HepG2 (cell line): ENCODE results near the gene ANKRD12. TPM values are rescaled to one million over a fixed set of nuclear protein-coding genes. Genes with fewer than 3 reads are reported as not detected.

Experiments
- CCDC6 ChIP-seq: sonication (generic); formaldehyde crosslinking; IDR thresholded peaks from 2 replicates; pipeline ENCODE4 v1.8.1; 2022; ENCODE audit warnings: mild to moderate bottlenecking, missing genetic modification reagents, moderate library complexity
- EHMT2 ChIP-seq: fragments of 200-600 bp; sonication (generic); IDR thresholded peaks from 2 replicates; pipeline ENCODE4 v1.7.0; 2017; ENCODE audit warnings: antibody characterized with exemption, low read depth, low read length, borderline replicate concordance
- HMG20B ChIP-seq: conservative IDR thresholded peaks from 2 replicates; pipeline ENCODE4 v1.6.1; 2016; ENCODE audit warnings: missing genetic modification reagents, missing compliant biosample characterization
- HMGA1 ChIP-seq: sonication (generic); formaldehyde crosslinking; conservative IDR thresholded peaks from 2 replicates; pipeline ENCODE4 v1.4.0; 2020; ENCODE audit warnings: missing genetic modification reagents
- KLF12 ChIP-seq: sonication (generic); formaldehyde crosslinking; IDR thresholded peaks from 2 replicates; pipeline ENCODE4 v1.4.0; 2020; ENCODE audit warnings: missing genetic modification reagents, borderline replicate concordance
- MED1 ChIP-seq: sonication (generic); formaldehyde crosslinking; IDR thresholded peaks from 2 replicates; pipeline ENCODE4 v1.4.0; 2020; ENCODE audit warnings: missing genetic modification reagents
- MEIS1 ChIP-seq: sonication (generic); formaldehyde crosslinking; IDR thresholded peaks from 2 replicates; pipeline ENCODE4 v1.9.0; 2021; ENCODE audit warnings: mild to moderate bottlenecking, missing genetic modification reagents, moderate library complexity, borderline replicate concordance
- NR2C2 ChIP-seq: sonication (generic); formaldehyde crosslinking; IDR thresholded peaks from 2 replicates; pipeline ENCODE4 v1.4.0; 2020; ENCODE audit warnings: missing genetic modification reagents, mild to moderate bottlenecking, moderate library complexity, borderline replicate concordance
- NR2F2 ChIP-seq: IDR thresholded peaks from 2 replicates; pipeline ENCODE4 v1.6.1; 2012; ENCODE audit warnings: low read depth, inconsistent platforms, borderline replicate concordance
- PATZ1 ChIP-seq: sonication (generic); formaldehyde crosslinking; IDR thresholded peaks from 2 replicates; pipeline ENCODE4 v1.4.0; 2020; ENCODE audit warnings: missing genetic modification reagents
- RARG ChIP-seq: sonication (generic); formaldehyde crosslinking; IDR thresholded peaks from 2 replicates; pipeline ENCODE4 v1.4.0; 2020; ENCODE audit warnings: low read depth, mild to moderate bottlenecking, missing genetic modification reagents
- SSRP1 ChIP-seq: IDR thresholded peaks from 2 replicates; pipeline ENCODE4 v1.6.1; 2016; ENCODE audit warnings: control low read depth
- ZBTB39 ChIP-seq: sonication (generic); formaldehyde crosslinking; IDR thresholded peaks from 2 replicates; pipeline ENCODE4 v1.5.0; 2020; ENCODE audit warnings: missing genetic modification reagents
- ZFP36L2 ChIP-seq: sonication (generic); formaldehyde crosslinking; IDR thresholded peaks from 2 replicates; pipeline ENCODE4 v1.4.0; 2020; ENCODE audit warnings: missing genetic modification reagents
- ZHX1 ChIP-seq: sonication (generic); formaldehyde crosslinking; IDR thresholded peaks from 2 replicates; pipeline ENCODE4 v1.8.1; 2022; ENCODE audit warnings: low read depth, mild to moderate bottlenecking, missing genetic modification reagents
- ZMYM3 ChIP-seq: sonication (generic); formaldehyde crosslinking; IDR thresholded peaks from 2 replicates; pipeline ENCODE4 v1.5.1; 2020; ENCODE audit warnings: mild to moderate bottlenecking, missing genetic modification reagents
- ZNF205 ChIP-seq: IDR thresholded peaks from 2 replicates; pipeline ENCODE4 v1.6.1; 2018; ENCODE audit warnings: missing biosample characterization, missing genetic modification reagents
- ZNF556 ChIP-seq: sonication (generic); formaldehyde crosslinking; IDR thresholded peaks from 2 replicates; pipeline ENCODE4 v1.4.0; 2020; ENCODE audit warnings: mild to moderate bottlenecking, missing genetic modification reagents, borderline replicate concordance
- ZNF614 ChIP-seq: IDR thresholded peaks from 2 replicates; pipeline ENCODE4 v1.6.1; 2018; ENCODE audit warnings: missing biosample characterization, missing genetic modification reagents, inconsistent platforms, borderline replicate concordance
- ZNF740 ChIP-seq: sonication (generic); formaldehyde crosslinking; IDR thresholded peaks from 2 replicates; pipeline ENCODE4 v1.4.0; 2020; ENCODE audit warnings: missing genetic modification reagents
- ZNF75D ChIP-seq: sonication (generic); formaldehyde crosslinking; IDR thresholded peaks from 2 replicates; pipeline ENCODE4 v1.8.1; 2023; ENCODE audit warnings: missing genetic modification reagents, mild to moderate bottlenecking, borderline replicate concordance
- polyA plus RNA-seq, 8 experiments: library from polyadenylated mRNA; depleted of rRNA in 3 of 8; stranded (reverse) in 7 of 8; unstranded in 1 of 8; fragments of >200 nt; fragmentation: Illumina TruSeq in 4 of 8; extraction: Trizol in 4 of 8; gene quantifications; 2 replicates each; pipeline versions ENCODE4 v1.2.1 to v1.2.3, GENCODE V29; 2011 to 2016; ENCODE audit warnings: low read depth in 4 of 8, missing spikeins in 1 of 8, mixed read lengths in 1 of 8; ENCODE audit not compliant: insufficient read depth in 1 of 8
- total RNA-seq, 5 experiments: library from RNA; depleted of rRNA; stranded (reverse); fragments of >200 nt; fragmentation: Illumina TruSeq; extraction: Trizol; gene quantifications; 2 replicates each; pipeline ENCODE4 v1.2.3, GENCODE V29; 2016; ENCODE audit warnings: low read depth in 1 of 5

The ANKRD12 gene
- total and polyA plus RNA-seq, 2 of the 13 experiments (the other 11 are each of a cell fraction or from before 2014, with no cell fraction given), result 6.0 to 23.2 TPM

- TF ChIP-seq SSRP1 (CRISPR knock-in tag), result no peak
- no peak for TF ChIP-seq HMGA1 (CRISPR knock-in tag)
- TF ChIP-seq EHMT2, result no peak
- TF ChIP-seq HMG20B (CRISPR knock-in tag), result no peak
- no peak for TF ChIP-seq NR2F2
- peak; percentile 83 for TF ChIP-seq MED1 (CRISPR knock-in tag)
- TF ChIP-seq ZNF740 (CRISPR knock-in tag), result no peak
- peak; percentile 92; the same call in 1 of the 2 replicates for TF ChIP-seq ZNF556 (CRISPR knock-in tag)
- peak; percentile 92 for TF ChIP-seq PATZ1 (CRISPR knock-in tag)
- TF ChIP-seq ZHX1 (CRISPR knock-in tag), result no peak
- TF ChIP-seq ZMYM3, result peak; percentile 18; the same call in 1 of the 2 replicates
- no peak; the same call in 1 of the 2 replicates for TF ChIP-seq ZFP36L2 (CRISPR knock-in tag)
- TF ChIP-seq ZNF205 (CRISPR knock-in tag), result no peak
- TF ChIP-seq ZNF614 (CRISPR knock-in tag), result no peak
- peak; percentile 69; the same call in 1 of the 2 replicates for TF ChIP-seq NR2C2 (CRISPR knock-in tag)
- TF ChIP-seq ZBTB39 (CRISPR knock-in tag), result no peak
- TF ChIP-seq MEIS1, result peak; percentile 76
- no peak for TF ChIP-seq ZNF75D (CRISPR knock-in tag)
- peak; percentile 38; the same call in 1 of the 2 replicates for TF ChIP-seq CCDC6 (CRISPR knock-in tag)
- no peak for TF ChIP-seq KLF12
- 0 out of 2 replicates have a peak, but pooled peaks have one; percentile 47 for TF ChIP-seq RARG (CRISPR knock-in tag)
These were observed 33.8 kb upstream of the ANKRD12 start, which contains the start of gene NDUFV2 (continued) for GRCh38 chr18:9102508-9103375.
